ENCODE measurements around the gene FOXI1. TPM values are rescaled to one million over a fixed set of nuclear protein-coding genes. Genes with fewer than 3 reads are reported as not detected.
A peak's percentile ranks its signal among the peaks of the same experiment; 100 is the strongest.

Gene FOXI1
- total RNA-seq, 1 donor from 2014 or later = not detected

- TF ChIP-seq CTCF (conservative IDR thresholded peaks at IDR 0.05; ENCODE audit: low read depth, low read length) = no peak
- no peak overlapping the region for H3K4me3 ChIP-seq (ENCODE audit: low read depth, low read length)
- DNase-seq (ENCODE audit: low read depth) = no peak
These were observed 36.2 kb upstream of the FOXI1 start for GRCh38 chr5:170069512-170069911.

GRCh38 chr5:170070556-170071412, 34.9 kb upstream of the FOXI1 start:
- no peak overlapping the region for H3K4me3 ChIP-seq (ENCODE audit: low read depth, low read length)
- TF ChIP-seq CTCF (conservative IDR thresholded peaks at IDR 0.05; ENCODE audit: low read depth, low read length) = peak; percentile 70
- no peak for DNase-seq (ENCODE audit: low read depth)

GRCh38 chr5:170071748-170072147, 33.9 kb upstream of the FOXI1 start:
- no peak overlapping the region for H3K4me3 ChIP-seq (ENCODE audit: low read depth, low read length)

GRCh38 chr5:170075696-170076095, 30.0 kb upstream of the FOXI1 start:
- DNase-seq (ENCODE audit: low read depth) = no peak
- TF ChIP-seq CTCF (conservative IDR thresholded peaks at IDR 0.05; ENCODE audit: low read depth, low read length) = no peak

More at GRCh38 chr5:170071748-170072147, 33.9 kb upstream of the FOXI1 start:
- no peak for TF ChIP-seq CTCF (conservative IDR thresholded peaks at IDR 0.05; ENCODE audit: low read depth, low read length)
- DNase-seq (ENCODE audit: low read depth) = no peak

GRCh38 chr5:170076211-170076610, 29.5 kb upstream of the FOXI1 start:
- DNase-seq (ENCODE audit: low read depth) = no peak
- no peak overlapping the region for H3K4me3 ChIP-seq (ENCODE audit: low read depth, low read length)
- TF ChIP-seq CTCF (conservative IDR thresholded peaks at IDR 0.05; ENCODE audit: low read depth, low read length) = no peak

More at GRCh38 chr5:170075696-170076095, 30.0 kb upstream of the FOXI1 start:
- H3K4me3 ChIP-seq (ENCODE audit: low read depth, low read length) = no peak overlapping the region

GRCh38 chr5:170076739-170077138, 29.0 kb upstream of the FOXI1 start:
- TF ChIP-seq CTCF (conservative IDR thresholded peaks at IDR 0.05; ENCODE audit: low read depth, low read length) = no peak
- no peak overlapping the region for H3K4me3 ChIP-seq (ENCODE audit: low read depth, low read length)
- DNase-seq (ENCODE audit: low read depth) = no peak

GRCh38 chr5:170077526-170077925, 28.2 kb upstream of the FOXI1 start:
- DNase-seq (ENCODE audit: low read depth) = no peak

More at GRCh38 chr5:170077526-170077925, 28.2 kb upstream of the FOXI1 start:
- no peak overlapping the region for H3K4me3 ChIP-seq (ENCODE audit: low read depth, low read length)
- TF ChIP-seq CTCF (conservative IDR thresholded peaks at IDR 0.05; ENCODE audit: low read depth, low read length) = no peak
